Stimulated activated CD4-positive, alpha-beta T cell treated with anti-CD3 and anti-CD28 coated beads, TNF-alpha, amount 100 ng/mL, for 48 hours (primary cell): Measurements from ENCODE around the gene SH3PXD2A.
"Not testable (repeated sequence)": the region's sequence is repeated elsewhere in the genome, so short reads cannot be mapped to it uniquely, and the experiment has no call there.

Source experiments
- DNase-seq, 3 donors: peaks; one replicate each; pipeline ENCODE4 v3.0.0-alpha.2; 2020; ENCODE audit warnings: low read depth in 3 of 3

Gene SH3PXD2A

GRCh38 chr10:103620891-103621782 lies 234.2 kb downstream of the SH3PXD2A start:
- DNase-seq, result no peak

- no peak for DNase-seq
These were observed 235.0 kb downstream of the SH3PXD2A start for GRCh38 chr10:103620352-103620740.

- no peak for DNase-seq
These were observed 235.7 kb downstream of the SH3PXD2A start for GRCh38 chr10:103619424-103620351.

- no peak for DNase-seq
These were observed 236.6 kb downstream of the SH3PXD2A start for GRCh38 chr10:103618575-103619423.

- DNase-seq, result no peak
These were observed 237.6 kb downstream of the SH3PXD2A start for GRCh38 chr10:103617602-103618385.

GRCh38 chr10:103616705-103617601 lies 238.4 kb downstream of the SH3PXD2A start:
- no peak for DNase-seq

GRCh38 chr10:103614306-103615158 lies 240.8 kb downstream of the SH3PXD2A start:
- DNase-seq, result no peak

GRCh38 chr10:103613616-103614015 lies 241.8 kb downstream of the SH3PXD2A start:
- no peak for DNase-seq

- no peak for DNase-seq
These were observed 242.7 kb downstream of the SH3PXD2A start for GRCh38 chr10:103612462-103613365.

- DNase-seq, result no peak
These were observed 244.4 kb downstream of the SH3PXD2A start for GRCh38 chr10:103610921-103611511.

- no peak for DNase-seq
These were observed 245.3 kb downstream of the SH3PXD2A start for GRCh38 chr10:103610083-103610472.

- no peak for DNase-seq
These were observed 245.9 kb downstream of the SH3PXD2A start for GRCh38 chr10:103609231-103610082.

GRCh38 chr10:103608056-103608455 lies 247.3 kb downstream of the SH3PXD2A start:
- not testable (repeated sequence) for DNase-seq

- DNase-seq, result not testable (repeated sequence)
These were observed 248.3 kb downstream of the SH3PXD2A start for GRCh38 chr10:103607051-103607450.

GRCh38 chr10:103606097-103606438 lies 249.3 kb downstream of the SH3PXD2A start:
- DNase-seq, result not testable (repeated sequence)

GRCh38 chr10:103605359-103606096 lies 249.8 kb downstream of the SH3PXD2A start:
- peak in 2 of 3 donors; percentile 12 to 25 for DNase-seq
